Trophoblast cell (in vitro differentiated cells and primary cell): ENCODE data around the gene COG2.

Source experiments
- DNase-seq, 2 donors: peaks; one replicate each; pipeline ENCODE4 v3.0.0-alpha.2; 2016
- H2AFZ ChIP-seq: 2 replicates; pipeline ENCODE4 v1.6.1; 2013; ENCODE audit warnings: low read length, moderate library complexity, mild to moderate bottlenecking; ENCODE audit not compliant: insufficient read depth, poor library complexity
- H2AK5ac ChIP-seq: 2 replicates; pipeline ENCODE4 v1.6.1; 2013; ENCODE audit warnings: mild to moderate bottlenecking, low read length
- H2BK120ac ChIP-seq: 2 replicates; pipeline ENCODE4 v1.6.1; 2013; ENCODE audit warnings: low read length, mild to moderate bottlenecking, moderate library complexity; ENCODE audit not compliant: insufficient read depth, poor library complexity
- H2BK12ac ChIP-seq: 2 replicates; pipeline ENCODE4 v1.6.1; 2013; ENCODE audit warnings: mild to moderate bottlenecking, low read length, moderate library complexity
- H2BK5ac ChIP-seq: 2 replicates; pipeline ENCODE4 v1.6.1; 2013; ENCODE audit warnings: low read length, low read depth, moderate library complexity, mild to moderate bottlenecking; ENCODE audit not compliant: poor library complexity
- H3K14ac ChIP-seq: 2 replicates; pipeline ENCODE4 v1.6.1; 2013; ENCODE audit warnings: mild to moderate bottlenecking, low read length
- H3K18ac ChIP-seq: 2 replicates; pipeline ENCODE4 v1.6.1; 2013; ENCODE audit warnings: mild to moderate bottlenecking, low read length
- H3K23ac ChIP-seq: 2 replicates; pipeline ENCODE4 v1.6.1; 2013; ENCODE audit warnings: low read length
- H3K27ac ChIP-seq: 2 replicates; pipeline ENCODE4 v1.5.1; 2013; ENCODE audit warnings: low read depth, mild to moderate bottlenecking, inconsistent platforms, low read length, moderate library complexity
- H3K27me3 ChIP-seq: 2 replicates; pipeline ENCODE4 v1.6.1; 2013; ENCODE audit warnings: inconsistent platforms, mild to moderate bottlenecking, low read length, moderate library complexity; ENCODE audit not compliant: insufficient read depth
- H3K36me3 ChIP-seq, 2 experiments: 1 replicate in 1 of 2; 2 replicates in 1 of 2; pipeline ENCODE4 v1.6.1; 2013; ENCODE audit warnings: low read length in 2 of 2, mild to moderate bottlenecking in 2 of 2, moderate library complexity in 1 of 2; ENCODE audit not compliant: insufficient read depth in 2 of 2, control insufficient read depth in 1 of 2
- H3K4ac ChIP-seq: 2 replicates; pipeline ENCODE4 v1.6.1; 2013; ENCODE audit warnings: low read depth, mild to moderate bottlenecking, low read length, moderate library complexity
- H3K4me1 ChIP-seq, 2 experiments: 1 replicate in 1 of 2; 2 replicates in 1 of 2; pipeline ENCODE4 v1.6.1; 2013; ENCODE audit warnings: low read length in 2 of 2, mild to moderate bottlenecking in 2 of 2, moderate library complexity in 1 of 2; ENCODE audit not compliant: insufficient read depth in 2 of 2, control insufficient read depth in 1 of 2
- H3K4me2 ChIP-seq: 2 replicates; pipeline ENCODE4 v1.6.1; 2013; ENCODE audit warnings: inconsistent platforms, mild to moderate bottlenecking, low read length, moderate library complexity
- H3K4me3 ChIP-seq: 2 replicates; pipeline ENCODE4 v1.5.1; 2013; ENCODE audit warnings: mild to moderate bottlenecking, low read depth, low read length, inconsistent platforms
- H3K79me1 ChIP-seq: one replicate; pipeline ENCODE4 v1.6.1; 2013; ENCODE audit warnings: low read length
- H3K79me2 ChIP-seq: 2 replicates; pipeline ENCODE4 v1.6.1; 2013; ENCODE audit warnings: low read length, mild to moderate bottlenecking; ENCODE audit not compliant: control insufficient read depth, insufficient read depth, poor library complexity
- H3K9ac ChIP-seq: 2 replicates; pipeline ENCODE4 v1.6.1; 2013; ENCODE audit warnings: mild to moderate bottlenecking, low read length
- H3K9me3 ChIP-seq: 2 replicates; pipeline ENCODE4 v1.6.1; 2013; ENCODE audit warnings: low read depth, mild to moderate bottlenecking, control low read depth, inconsistent platforms, low read length; ENCODE audit not compliant: insufficient read depth
- H4K12ac ChIP-seq: 2 replicates; pipeline ENCODE4 v1.6.1; 2013; ENCODE audit warnings: low read depth, mild to moderate bottlenecking, low read length, moderate library complexity
- H4K8ac ChIP-seq: 2 replicates; pipeline ENCODE4 v1.6.1; 2013; ENCODE audit warnings: low read depth, mild to moderate bottlenecking, low read length, moderate library complexity
- H4K91ac ChIP-seq: one replicate; pipeline ENCODE4 v1.6.1; 2013; ENCODE audit warnings: low read depth, mild to moderate bottlenecking, low read length, moderate library complexity
- WGBS: extraction: QIAGEN DNeasy Blood & Tissue Kit; methylation state at CpG from one replicate; pipeline ENCODE4 v1.1.7; 2013; ENCODE audit warnings: missing lambda C conversion rate; ENCODE audit not compliant: insufficient read length, insufficient coverage; ENCODE audit errors: extremely low coverage; 5-methylcytosine and 5-hydroxymethylcytosine counted together

Gene COG2

GRCh38 chr1:230706887-230707731 lies 64.8 kb downstream of the COG2 start:
- H4K91ac ChIP-seq: no peak overlapping the region
- H3K4me3 ChIP-seq: no peak overlapping the region
- no peak overlapping the region for H2AFZ ChIP-seq
- H2AK5ac ChIP-seq: no peak overlapping the region
- no peaks in the 10 kb centered on the region for H3K27me3 ChIP-seq
- H3K27ac ChIP-seq: no peak overlapping the region
- H3K18ac ChIP-seq: no peak overlapping the region
- no CpG with 5 or more reads among the region's 20 CpGs for WGBS
- H4K8ac ChIP-seq: no peak overlapping the region
- no peak overlapping the region for H2BK120ac ChIP-seq
- H4K12ac ChIP-seq: no peak overlapping the region
- no peaks in the 10 kb centered on the region for H3K79me2 ChIP-seq
- H3K14ac ChIP-seq: no peak overlapping the region
- no peak overlapping the region for H3K23ac ChIP-seq
- H3K9ac ChIP-seq: no peak overlapping the region
- no peak overlapping the region for H3K4me2 ChIP-seq
- no peaks in the 10 kb centered on the region for H3K79me1 ChIP-seq
- H3K9me3 ChIP-seq: no peaks in the 10 kb centered on the region
- H3K4me1 ChIP-seq: peaks cover 7 to 9% of the 10 kb centered on the region in 2 experiments
- DNase-seq: no peak
- H2BK12ac ChIP-seq: no peak overlapping the region
- H3K4ac ChIP-seq: no peak overlapping the region
- H3K36me3 ChIP-seq: no peaks in the 10 kb centered on the region
- no peak overlapping the region for H2BK5ac ChIP-seq

GRCh38 chr1:230707732-230708630 lies 65.7 kb downstream of the COG2 start:
- H2AFZ ChIP-seq: no peak overlapping the region
- no peak overlapping the region for H3K23ac ChIP-seq
- no peak overlapping the region for H3K4ac ChIP-seq
- DNase-seq: no peak
- no peak overlapping the region for H3K4me2 ChIP-seq
- H2BK120ac ChIP-seq: no peak overlapping the region
- no peak overlapping the region for H3K4me3 ChIP-seq
- no peak overlapping the region for H2BK5ac ChIP-seq
- H3K18ac ChIP-seq: peak overlapping the region; percentile 20
- H3K27ac ChIP-seq: no peak overlapping the region
- no peak overlapping the region for H4K8ac ChIP-seq
- H3K14ac ChIP-seq: no peak overlapping the region
- H3K79me2 ChIP-seq: no peaks in the 10 kb centered on the region
- H3K4me1 ChIP-seq: peaks cover 7 to 8% of the 10 kb centered on the region in 2 experiments
- H3K9ac ChIP-seq: no peak overlapping the region
- H3K27me3 ChIP-seq: no peaks in the 10 kb centered on the region
- H4K12ac ChIP-seq: no peak overlapping the region
- H2BK12ac ChIP-seq: no peak overlapping the region
- no peaks in the 10 kb centered on the region for H3K36me3 ChIP-seq
- WGBS: no CpG with 5 or more reads among the region's 22 CpGs
- H3K79me1 ChIP-seq: no peaks in the 10 kb centered on the region
- no peak overlapping the region for H4K91ac ChIP-seq
- H3K9me3 ChIP-seq: no peaks in the 10 kb centered on the region
- H2AK5ac ChIP-seq: no peak overlapping the region

- H3K4me1 ChIP-seq: peaks cover 5 to 7% of the 10 kb centered on the region in 2 experiments
- H4K8ac ChIP-seq: no peak overlapping the region
- no peaks in the 10 kb centered on the region for H3K36me3 ChIP-seq
- no peak overlapping the region for H4K12ac ChIP-seq
- H3K23ac ChIP-seq: no peak overlapping the region
- H3K14ac ChIP-seq: no peak overlapping the region
- no peak overlapping the region for H2BK120ac ChIP-seq
- H3K79me2 ChIP-seq: no peaks in the 10 kb centered on the region
- H3K9ac ChIP-seq: no peak overlapping the region
- H3K27me3 ChIP-seq: no peaks in the 10 kb centered on the region
- no peak overlapping the region for H3K27ac ChIP-seq
- H2BK12ac ChIP-seq: no peak overlapping the region
- peak; percentile 7 to 55 for DNase-seq
- H3K4ac ChIP-seq: no peak overlapping the region
- H3K9me3 ChIP-seq: no peaks in the 10 kb centered on the region
- no peak overlapping the region for H3K4me3 ChIP-seq
- no peak overlapping the region for H2BK5ac ChIP-seq
- no peak overlapping the region for H2AFZ ChIP-seq
- no peak overlapping the region for H2AK5ac ChIP-seq
- H4K91ac ChIP-seq: no peak overlapping the region
- H3K18ac ChIP-seq: no peak overlapping the region
- no peak overlapping the region for H3K4me2 ChIP-seq
- H3K79me1 ChIP-seq: no peaks in the 10 kb centered on the region
- WGBS: no CpG with 5 or more reads among the region's 16 CpGs
Measured at GRCh38 chr1:230708631-230709580, 66.6 kb downstream of the COG2 start.
